A549 (cell line): Measurements from ENCODE around the gene WWC1.

ENCODE experiments used
- CTCF ChIP-seq: fragments of >200 bp; sonication (Bioruptor Twin); formaldehyde crosslinking; IDR thresholded peaks from 3 replicates; pipeline ENCODE4 v1.5.1; 2016
- ESRRA ChIP-seq: fragments of 150-350 bp; IDR thresholded peaks from 2 replicates; pipeline ENCODE4 v1.6.1; 2014; ENCODE audit warnings: mild to moderate bottlenecking, low read length, borderline replicate concordance
- GATA3 ChIP-seq: IDR thresholded peaks from 2 replicates; pipeline ENCODE4 v1.6.1; 2012; ENCODE audit warnings: borderline replicate concordance
- JUNB ChIP-seq: fragments of >200 bp; sonication (Bioruptor Twin); formaldehyde crosslinking; IDR thresholded peaks from 2 replicates; pipeline ENCODE4 v1.6.1; 2016
- KDM1A ChIP-seq: fragments of 200-600 bp; sonication (generic); IDR thresholded peaks from 2 replicates; pipeline ENCODE4 v1.6.1; 2016; ENCODE audit warnings: low read depth, mild to moderate bottlenecking
- MAZ ChIP-seq: fragments of 150-350 bp; IDR thresholded peaks from 2 replicates; pipeline ENCODE4 v1.6.1; 2014; ENCODE audit warnings: antibody characterized with exemption, low read depth, low read length, borderline replicate concordance
- RAD21 ChIP-seq, 2 experiments: fragments of >200 bp in 1 of 2; sonication (Bioruptor Twin) in 1 of 2; formaldehyde crosslinking in 1 of 2; IDR thresholded peaks in 1 of 2; conservative IDR thresholded peaks in 1 of 2; 2 replicates in 1 of 2; 3 replicates in 1 of 2; pipeline ENCODE4 v1.6.1; 2012 to 2018; ENCODE audit warnings: inconsistent platforms in 1 of 2
- SMC3 ChIP-seq: fragments of >200 bp; sonication (Bioruptor Twin); formaldehyde crosslinking; IDR thresholded peaks from 3 replicates; pipeline ENCODE4 v1.6.1; 2018; ENCODE audit warnings: inconsistent platforms
- TP53 ChIP-seq: fragments of 250-450 bp; sonication (Bioruptor Pico); IDR thresholded peaks from 2 replicates; pipeline ENCODE4 v1.5.0; 2021; ENCODE audit warnings: mild to moderate bottlenecking, moderate library complexity
- USF2 ChIP-seq: fragments of 450-650 bp; IDR thresholded peaks from 2 replicates; pipeline ENCODE4 v1.6.1; 2014; ENCODE audit warnings: antibody characterized with exemption
- TF ChIP-seq, protein P1 (sequence below): IDR thresholded peaks from 2 replicates; pipeline ENCODE4 v1.6.1; 2012
- TF ChIP-seq, protein P2 (sequence below): fragments of >200 bp; sonication (Bioruptor Twin); formaldehyde crosslinking; IDR thresholded peaks from 3 replicates; pipeline ENCODE4 v1.6.1; 2016
- TF ChIP-seq, protein P3 (sequence below): fragments of 200-600 bp; sonication (generic); IDR thresholded peaks from 2 replicates; pipeline ENCODE4 v1.6.1; 2016; ENCODE audit warnings: antibody characterized with exemption, mild to moderate bottlenecking, moderate library complexity
- TF ChIP-seq, protein P4 (sequence below): fragments of >200 bp; sonication (Bioruptor Twin); formaldehyde crosslinking; IDR thresholded peaks from 2 replicates; pipeline ENCODE4 v1.6.1; 2016

DNA sequence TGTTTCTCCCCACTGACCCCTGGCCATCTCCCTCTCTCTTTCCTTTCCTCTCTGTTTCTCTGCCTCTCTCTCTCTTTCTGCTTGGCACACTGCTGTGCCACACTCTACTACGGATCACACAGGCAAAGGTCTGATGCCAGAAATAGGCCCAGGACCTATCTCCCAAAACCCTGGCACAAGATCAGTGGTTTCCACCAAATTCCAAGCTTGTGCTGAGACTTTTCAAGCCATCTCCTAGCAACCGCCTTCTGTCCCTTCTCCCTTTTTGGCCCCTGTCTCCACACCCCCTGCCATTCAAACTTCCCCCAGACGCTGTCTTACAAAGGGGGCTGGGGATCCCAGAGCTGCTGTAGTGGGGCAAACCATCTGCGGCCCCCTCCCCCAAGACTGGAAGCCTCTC, 156.4 kb downstream of the WWC1 start:
- TF ChIP-seq MAZ (no peak), CTCF (no peak), JUNB (no peak), ESRRA (no peak), GATA3 (no peak), USF2 (no peak), KDM1A (no peak), SMC3 (no peak), TP53 (no peak), RAD21 (conservative IDR thresholded peaks at IDR 0.05 in 1 of 2, IDR thresholded peaks at IDR 0.05 in 1 of 2) (no peak)
- TF ChIP-seq, protein P1, sequence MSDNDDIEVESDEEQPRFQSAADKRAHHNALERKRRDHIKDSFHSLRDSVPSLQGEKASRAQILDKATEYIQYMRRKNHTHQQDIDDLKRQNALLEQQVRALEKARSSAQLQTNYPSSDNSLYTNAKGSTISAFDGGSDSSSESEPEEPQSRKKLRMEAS = no peak
- TF ChIP-seq, protein P2, sequence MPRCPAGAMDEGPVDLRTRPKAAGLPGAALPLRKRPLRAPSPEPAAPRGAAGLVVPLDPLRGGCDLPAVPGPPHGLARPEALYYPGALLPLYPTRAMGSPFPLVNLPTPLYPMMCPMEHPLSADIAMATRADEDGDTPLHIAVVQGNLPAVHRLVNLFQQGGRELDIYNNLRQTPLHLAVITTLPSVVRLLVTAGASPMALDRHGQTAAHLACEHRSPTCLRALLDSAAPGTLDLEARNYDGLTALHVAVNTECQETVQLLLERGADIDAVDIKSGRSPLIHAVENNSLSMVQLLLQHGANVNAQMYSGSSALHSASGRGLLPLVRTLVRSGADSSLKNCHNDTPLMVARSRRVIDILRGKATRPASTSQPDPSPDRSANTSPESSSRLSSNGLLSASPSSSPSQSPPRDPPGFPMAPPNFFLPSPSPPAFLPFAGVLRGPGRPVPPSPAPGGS = no peak
- TF ChIP-seq, protein P3, sequence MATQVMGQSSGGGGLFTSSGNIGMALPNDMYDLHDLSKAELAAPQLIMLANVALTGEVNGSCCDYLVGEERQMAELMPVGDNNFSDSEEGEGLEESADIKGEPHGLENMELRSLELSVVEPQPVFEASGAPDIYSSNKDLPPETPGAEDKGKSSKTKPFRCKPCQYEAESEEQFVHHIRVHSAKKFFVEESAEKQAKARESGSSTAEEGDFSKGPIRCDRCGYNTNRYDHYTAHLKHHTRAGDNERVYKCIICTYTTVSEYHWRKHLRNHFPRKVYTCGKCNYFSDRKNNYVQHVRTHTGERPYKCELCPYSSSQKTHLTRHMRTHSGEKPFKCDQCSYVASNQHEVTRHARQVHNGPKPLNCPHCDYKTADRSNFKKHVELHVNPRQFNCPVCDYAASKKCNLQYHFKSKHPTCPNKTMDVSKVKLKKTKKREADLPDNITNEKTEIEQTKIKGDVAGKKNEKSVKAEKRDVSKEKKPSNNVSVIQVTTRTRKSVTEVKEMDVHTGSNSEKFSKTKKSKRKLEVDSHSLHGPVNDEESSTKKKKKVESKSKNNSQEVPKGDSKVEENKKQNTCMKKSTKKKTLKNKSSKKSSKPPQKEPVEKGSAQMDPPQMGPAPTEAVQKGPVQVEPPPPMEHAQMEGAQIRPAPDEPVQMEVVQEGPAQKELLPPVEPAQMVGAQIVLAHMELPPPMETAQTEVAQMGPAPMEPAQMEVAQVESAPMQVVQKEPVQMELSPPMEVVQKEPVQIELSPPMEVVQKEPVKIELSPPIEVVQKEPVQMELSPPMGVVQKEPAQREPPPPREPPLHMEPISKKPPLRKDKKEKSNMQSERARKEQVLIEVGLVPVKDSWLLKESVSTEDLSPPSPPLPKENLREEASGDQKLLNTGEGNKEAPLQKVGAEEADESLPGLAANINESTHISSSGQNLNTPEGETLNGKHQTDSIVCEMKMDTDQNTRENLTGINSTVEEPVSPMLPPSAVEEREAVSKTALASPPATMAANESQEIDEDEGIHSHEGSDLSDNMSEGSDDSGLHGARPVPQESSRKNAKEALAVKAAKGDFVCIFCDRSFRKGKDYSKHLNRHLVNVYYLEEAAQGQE = no peak
- TF ChIP-seq, protein P4, sequence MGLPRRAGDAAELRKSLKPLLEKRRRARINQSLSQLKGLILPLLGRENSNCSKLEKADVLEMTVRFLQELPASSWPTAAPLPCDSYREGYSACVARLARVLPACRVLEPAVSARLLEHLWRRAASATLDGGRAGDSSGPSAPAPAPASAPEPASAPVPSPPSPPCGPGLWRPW = no peak
